Keratinocyte (primary cell): Measurements from ENCODE around the gene PLXNA2. TPM values are rescaled to one million over a fixed set of nuclear protein-coding genes. Genes with fewer than 3 reads are reported as not detected.

ENCODE experiments used
- DNase-seq: peaks from one replicate; pipeline ENCODE4 v3.0.0-alpha.2; 2011; ENCODE audit warnings: low read depth, missing footprints, low spot score
- FAIRE-seq: peaks from 2 replicates; lab custom pipeline; 2011; peaks lifted over from hg19 to GRCh38; lab: Jason Lieb, UNC
- H2AFZ ChIP-seq: 2 replicates; pipeline ENCODE4 v1.6.0; 2012; ENCODE audit warnings: low read length, control low read depth, inconsistent platforms; ENCODE audit not compliant: control insufficient read depth
- H3K27ac ChIP-seq: 2 replicates; pipeline ENCODE4 v1.5.1; 2011; ENCODE audit warnings: low read length; ENCODE audit not compliant: control insufficient read depth, insufficient read depth
- H3K27me3 ChIP-seq: 3 replicates; pipeline ENCODE4 v1.6.0; 2011; ENCODE audit warnings: low read length; ENCODE audit not compliant: control insufficient read depth, insufficient read depth; ENCODE audit errors: extremely low read depth
- H3K36me3 ChIP-seq, 2 experiments: 2 replicates in 1 of 2; 3 replicates in 1 of 2; pipeline ENCODE4 v1.5.1; 2011; ENCODE audit warnings: low read length in 2 of 2, mild to moderate bottlenecking in 1 of 2; ENCODE audit not compliant: control insufficient read depth in 2 of 2, insufficient read depth in 2 of 2; ENCODE audit errors: extremely low read depth in 1 of 2
- H3K4me1 ChIP-seq: 3 replicates; pipeline ENCODE4 v1.5.1; 2011; ENCODE audit warnings: low read length; ENCODE audit not compliant: control insufficient read depth, insufficient read depth; ENCODE audit errors: extremely low read depth
- H3K4me2 ChIP-seq: 3 replicates; pipeline ENCODE4 v1.6.0; 2011; ENCODE audit warnings: low read depth, low read length; ENCODE audit not compliant: control insufficient read depth, insufficient read depth; ENCODE audit errors: extremely low read depth
- H3K4me3 ChIP-seq, 3 experiments: fragments of 200-600 bp in 1 of 3; sonication (generic) in 1 of 3; 2 replicates in 2 of 3; 3 replicates in 1 of 3; pipeline ENCODE4 v1.5.1; 2011 to 2016; ENCODE audit warnings: low read length in 3 of 3, mild to moderate bottlenecking in 3 of 3, control low read depth in 2 of 3, inconsistent platforms in 1 of 3, low read depth in 1 of 3, mixed read lengths in 1 of 3, mixed run types in 1 of 3, moderate library complexity in 1 of 3; ENCODE audit not compliant: control insufficient read depth in 2 of 3, insufficient read depth in 2 of 3; ENCODE audit errors: extremely low read depth in 1 of 3
- H3K79me2 ChIP-seq: 2 replicates; pipeline ENCODE4 v1.6.0; 2012; ENCODE audit warnings: low read length; ENCODE audit not compliant: control insufficient read depth, insufficient read depth
- H3K9ac ChIP-seq: 3 replicates; pipeline ENCODE4 v1.6.0; 2011; ENCODE audit warnings: low read length; ENCODE audit not compliant: control insufficient read depth, insufficient read depth; ENCODE audit errors: extremely low read depth
- H3K9me1 ChIP-seq: 3 replicates; pipeline ENCODE4 v1.6.0; 2011; ENCODE audit warnings: low read length; ENCODE audit not compliant: control insufficient read depth, insufficient read depth; ENCODE audit errors: extremely low read depth
- H3K9me3 ChIP-seq: 2 replicates; pipeline ENCODE4 v1.5.1; 2012; ENCODE audit warnings: low read depth, low read length; ENCODE audit not compliant: control insufficient read depth
- H4K20me1 ChIP-seq: 3 replicates; pipeline ENCODE4 v1.6.0; 2011; ENCODE audit warnings: low read length; ENCODE audit not compliant: control insufficient read depth, insufficient read depth; ENCODE audit errors: extremely low read depth
- CTCF ChIP-seq, 3 experiments: IDR thresholded peaks in 1 of 3; conservative IDR thresholded peaks in 1 of 3; optimal IDR thresholded peaks in 1 of 3; 2 replicates in 2 of 3; 3 replicates in 1 of 3; pipeline versions ENCODE3 to v1.5.1; 2011; ENCODE audit warnings: low read length in 3 of 3, mild to moderate bottlenecking in 3 of 3, moderate library complexity in 2 of 3, control low read depth in 1 of 3, inconsistent platforms in 1 of 3; ENCODE audit not compliant: insufficient read depth in 2 of 3; ENCODE audit errors: extremely low read depth in 1 of 3
- EZH2 ChIP-seq: IDR thresholded peaks from one replicate; pipeline ENCODE4 v1.6.1; 2012; ENCODE audit warnings: inconsistent platforms, mild to moderate bottlenecking, low read length, moderate library complexity
- dilution Hi-C: fragments of 300-500 bp; cut with MboI; formaldehyde crosslinking; loops from one replicate; pipeline ENCODE4 v1.7.0; 2020; ENCODE audit warnings: low sequenced_read_pairs; ENCODE audit not compliant: extremely low pct_ligation_motif_present
- polyA plus RNA-seq, 5 experiments: library from polyadenylated mRNA; depleted of rRNA in 3 of 5; stranded (reverse) in 3 of 5; stranded (forward) in 1 of 5; unstranded in 1 of 5; fragments of >200 nt; gene quantifications; 1 replicate in 1 of 5; 2 replicates in 3 of 5; 3 replicates in 1 of 5; pipeline versions ENCODE4 v1.2.1 to v1.2.3, GENCODE V29; 2011 to 2012; ENCODE audit warnings: missing spikeins in 2 of 5, low read depth in 1 of 5, low replicate concordance in 1 of 5

PLXNA2 gene
- polyA plus RNA-seq, 1 donor (not counting 4 experiments of a cell fraction or from before 2014, with no cell fraction given) = 6.7 TPM

DNA sequence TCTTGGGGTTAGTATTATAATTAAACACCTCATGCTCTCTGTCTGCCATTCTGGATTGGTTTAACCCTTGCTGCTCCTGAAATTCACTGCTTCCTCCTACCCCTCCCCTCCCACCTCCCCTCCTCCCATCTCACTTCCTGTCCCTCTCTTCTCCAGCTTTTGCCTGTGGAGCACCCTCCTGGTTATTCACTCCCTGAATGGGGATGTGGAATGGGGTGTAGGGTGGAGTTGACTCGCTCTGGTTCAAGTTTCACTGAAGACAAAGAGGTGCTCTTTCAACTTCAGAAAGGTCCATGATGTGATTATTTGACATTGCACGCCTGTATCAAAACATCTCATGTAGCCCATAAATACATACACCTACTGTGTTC, 160.5 kb downstream of the PLXNA2 start:
- Histone ChIP-seq H3K27me3 (no peaks in the 10 kb centered on the region), H3K36me3 (peaks cover 15 to 24% of the 10 kb centered on the region in 2 experiments), H2AFZ (no peak overlapping the region), H3K9me3 (no peaks in the 10 kb centered on the region), H3K9ac (no peak overlapping the region), H4K20me1 (no peaks in the 10 kb centered on the region), H3K4me3 (no peak overlapping the region), H3K4me2 (no peak overlapping the region), H3K79me2 (no peaks in the 10 kb centered on the region), H3K27ac (no peak overlapping the region), H3K9me1 (peaks cover 2% of the 10 kb centered on the region), H3K4me1 (peaks cover 16% of the 10 kb centered on the region)
- no peak for DNase-seq
- FAIRE-seq = no peak
- no peak for TF ChIP-seq EZH2
- TF ChIP-seq CTCF (optimal IDR thresholded peaks at IDR 0.05 in 1 of 3, IDR thresholded peaks at IDR 0.05 in 1 of 3, conservative IDR thresholded peaks at IDR 0.05 in 1 of 3; ENCODE audit: extremely low read depth in 1 of 3, insufficient read depth in 2 of 3, low read length in 3 of 3) = no peak
- dilution Hi-C loops = no loop called here

- no peak overlapping the region for H2AFZ ChIP-seq
- dilution Hi-C loops = no loop called here
- no peak overlapping the region for H3K27ac ChIP-seq
- H3K4me3 ChIP-seq = no peak overlapping the region
- H3K4me2 ChIP-seq = no peak overlapping the region
- DNase-seq = no peak
- H3K9me3 ChIP-seq = no peaks in the 10 kb centered on the region
- peaks cover 16% of the 10 kb centered on the region for H3K4me1 ChIP-seq
- H3K36me3 ChIP-seq = peaks cover 15 to 28% of the 10 kb centered on the region in 2 experiments
- no peaks in the 10 kb centered on the region for H4K20me1 ChIP-seq
- no peaks in the 10 kb centered on the region for H3K79me2 ChIP-seq
- no peak overlapping the region for H3K9ac ChIP-seq
- FAIRE-seq = no peak
- peaks cover 2% of the 10 kb centered on the region for H3K9me1 ChIP-seq
- no peak for TF ChIP-seq CTCF (optimal IDR thresholded peaks at IDR 0.05 in 1 of 3, IDR thresholded peaks at IDR 0.05 in 1 of 3, conservative IDR thresholded peaks at IDR 0.05 in 1 of 3; ENCODE audit: extremely low read depth in 1 of 3, insufficient read depth in 2 of 3, low read length in 3 of 3)
- TF ChIP-seq EZH2 = no peak
- H3K27me3 ChIP-seq = no peaks in the 10 kb centered on the region
Measured at GRCh38 chr1:208083016-208083714, 161.0 kb downstream of the PLXNA2 start.
